Kidney (tissue), 14 donors: ENCODE results near the gene PPP1R14D. TPM values are rescaled to one million over a fixed set of nuclear protein-coding genes. Genes with fewer than 3 reads are reported as not detected.

ENCODE experiments used
- DNase-seq, 5 donors: peaks; one replicate each; pipeline ENCODE4 v3.0.0-alpha.2; 2013 to 2020
- FAIRE-seq: peaks from 2 replicates; lab custom pipeline; 2012; peaks lifted over from hg19 to GRCh38; lab: Jason Lieb, UNC
- H3K27ac ChIP-seq, 2 donors: one replicate each; pipeline ENCODE4 v1.7.0; 2013; ENCODE audit warnings: low read depth in 2 of 2, low read length in 2 of 2, inconsistent platforms in 1 of 2
- H3K27me3 ChIP-seq: one replicate; pipeline ENCODE4 v1.7.1; 2013; ENCODE audit warnings: low read length, inconsistent platforms; ENCODE audit not compliant: control insufficient read depth, insufficient read depth
- H3K36me3 ChIP-seq, 3 donors: one replicate each; pipeline versions ENCODE4 v1.7.0 to v1.7.1; 2013; ENCODE audit warnings: low read length in 3 of 3, control low read depth in 1 of 3, inconsistent platforms in 1 of 3; ENCODE audit not compliant: insufficient read depth in 3 of 3, control insufficient read depth in 2 of 3
- H3K4me1 ChIP-seq, 3 donors: one replicate each; pipeline versions ENCODE4 v1.7.0 to v1.7.1; 2013; ENCODE audit warnings: low read length in 3 of 3, inconsistent platforms in 1 of 3, low read depth in 1 of 3; ENCODE audit not compliant: control insufficient read depth in 2 of 3, insufficient read depth in 2 of 3
- H3K4me3 ChIP-seq, 3 donors: one replicate each; pipeline versions ENCODE4 v1.7.0 to v1.8.1; 2013; ENCODE audit warnings: low read length in 3 of 3, control low read depth in 1 of 3, inconsistent platforms in 1 of 3
- H3K9ac ChIP-seq, 3 donors: one replicate each; pipeline versions ENCODE4 v1.7.0 to v1.7.1; 2013; ENCODE audit warnings: low read length in 3 of 3, control low read depth in 1 of 3, inconsistent platforms in 1 of 3
- H3K9me3 ChIP-seq, 3 donors: one replicate each; pipeline versions ENCODE4 v1.7.0 to v1.7.1; 2013; ENCODE audit warnings: low read length in 3 of 3, control low read depth in 1 of 3, inconsistent platforms in 1 of 3; ENCODE audit not compliant: control insufficient read depth in 2 of 3, insufficient read depth in 1 of 3
- intact Hi-C: fragments of 100-400 bp; cut with DNase I; formaldehyde crosslinking; loops from one replicate; pipeline ENCODE4 v1.11.1; 2022
- polyA plus RNA-seq: library from polyadenylated mRNA; stranded (reverse); fragments of 350-450 nt; fragmentation: Illumina TruSeq; extraction: RNeasy Lipid Tissue Mini Kit (QIAGEN cat#74804); gene quantifications from one replicate; pipeline ENCODE4 v1.2.3, GENCODE V29; 2014; ENCODE audit warnings: low read depth, low replicate concordance; ENCODE audit not compliant: insufficient read depth
- total RNA-seq: library from RNA; stranded (reverse); fragmentation: NEBNext Ultra II Directional; extraction: Animal tissue kit (Norgen Biotek cat#: 25700); gene quantifications from one replicate; pipeline ENCODE4 v1.2.1, GENCODE V29; 2021
- TF ChIP-seq, protein P1 (sequence below): IDR thresholded peaks from 3 replicates; pipeline ENCODE4 v1.5.1; 2012; ENCODE audit warnings: mild to moderate bottlenecking, moderate library complexity, borderline replicate concordance; ENCODE audit not compliant: insufficient read depth; ENCODE audit errors: extremely low read depth
- donor health status: control.
- donor health status: control.
- donor health status: control.
- donor health status: control.
- donor health status: control.
- donor health status: DM: yes; HTN: yes; CAD: no.
- donor health status: Normal renal cell carcinoma (clear cell type).

The PPP1R14D gene
- total and polyA plus RNA-seq, 2 donors from 2014 or later = 4.0 TPM; not detected in 1

- no peak overlapping the region for H3K4me3 ChIP-seq
- no peaks in the 10 kb centered on the region for H3K9me3 ChIP-seq
- FAIRE-seq = no peak
- peaks cover 4 to 12% (median 7%) of the 10 kb centered on the region in 3 donors for H3K4me1 ChIP-seq
- H3K27me3 ChIP-seq = no peaks in the 10 kb centered on the region
- no peak overlapping the region for H3K27ac ChIP-seq
- peak in 2 of 5 donors; percentile 8 to 68 for DNase-seq
- H3K9ac ChIP-seq = no peak overlapping the region
- peaks cover 0 to 7% (median 3%) of the 10 kb centered on the region in 3 donors for H3K36me3 ChIP-seq
- TF ChIP-seq, protein P1, sequence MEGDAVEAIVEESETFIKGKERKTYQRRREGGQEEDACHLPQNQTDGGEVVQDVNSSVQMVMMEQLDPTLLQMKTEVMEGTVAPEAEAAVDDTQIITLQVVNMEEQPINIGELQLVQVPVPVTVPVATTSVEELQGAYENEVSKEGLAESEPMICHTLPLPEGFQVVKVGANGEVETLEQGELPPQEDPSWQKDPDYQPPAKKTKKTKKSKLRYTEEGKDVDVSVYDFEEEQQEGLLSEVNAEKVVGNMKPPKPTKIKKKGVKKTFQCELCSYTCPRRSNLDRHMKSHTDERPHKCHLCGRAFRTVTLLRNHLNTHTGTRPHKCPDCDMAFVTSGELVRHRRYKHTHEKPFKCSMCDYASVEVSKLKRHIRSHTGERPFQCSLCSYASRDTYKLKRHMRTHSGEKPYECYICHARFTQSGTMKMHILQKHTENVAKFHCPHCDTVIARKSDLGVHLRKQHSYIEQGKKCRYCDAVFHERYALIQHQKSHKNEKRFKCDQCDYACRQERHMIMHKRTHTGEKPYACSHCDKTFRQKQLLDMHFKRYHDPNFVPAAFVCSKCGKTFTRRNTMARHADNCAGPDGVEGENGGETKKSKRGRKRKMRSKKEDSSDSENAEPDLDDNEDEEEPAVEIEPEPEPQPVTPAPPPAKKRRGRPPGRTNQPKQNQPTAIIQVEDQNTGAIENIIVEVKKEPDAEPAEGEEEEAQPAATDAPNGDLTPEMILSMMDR = no peak
- intact Hi-C loops = no loop called here
Measured at GRCh38 chr15:40768521-40769273, 59.8 kb downstream of the PPP1R14D start.

DNA sequence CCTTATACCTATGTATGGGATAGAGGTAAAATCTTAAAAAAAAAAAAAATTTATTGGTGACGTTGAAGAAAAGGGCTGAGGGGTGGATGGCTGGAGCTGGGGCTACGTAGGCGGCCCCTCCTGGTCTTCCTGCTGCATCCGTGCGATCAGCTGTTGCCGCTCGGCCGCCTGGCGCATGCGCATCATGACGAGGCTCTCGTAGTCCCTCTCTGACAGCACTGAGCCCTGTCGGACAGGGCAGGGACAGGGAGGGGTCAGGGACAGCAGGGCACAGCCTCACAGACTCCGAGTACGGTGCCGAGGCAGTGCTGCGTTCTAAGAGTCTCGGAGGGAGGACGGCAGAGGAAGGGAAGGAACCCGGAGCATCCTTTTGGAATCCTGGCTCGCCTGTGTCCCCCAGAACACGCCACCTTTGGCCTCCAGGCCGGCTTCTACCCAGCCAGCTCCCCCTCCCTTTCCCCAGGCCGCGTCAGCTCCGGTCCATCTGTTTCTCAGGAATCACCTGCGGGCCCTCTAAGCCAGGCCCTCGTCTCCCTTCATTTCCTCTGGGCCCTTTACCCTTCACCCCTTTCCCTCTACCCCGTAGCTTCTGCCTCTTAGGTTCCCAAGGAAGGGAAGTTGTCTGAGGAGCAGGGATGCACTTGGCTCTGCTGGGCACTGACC, 60.5 kb downstream of the PPP1R14D start:
- Histone ChIP-seq H3K4me3 (no peak overlapping the region), H3K27me3 (no peaks in the 10 kb centered on the region), H3K36me3 (peaks cover 0 to 2% (median 0%) of the 10 kb centered on the region in 3 donors), H3K4me1 (peaks cover 4 to 17% (median 7%) of the 10 kb centered on the region in 3 donors), H3K9ac (no peak overlapping the region), H3K27ac (no peak overlapping the region), H3K9me3 (no peaks in the 10 kb centered on the region)
- DNase-seq (no peak), FAIRE-seq (no peak)
- TF ChIP-seq, protein P1 = no peak
- intact Hi-C loops = no loop called here

DNA sequence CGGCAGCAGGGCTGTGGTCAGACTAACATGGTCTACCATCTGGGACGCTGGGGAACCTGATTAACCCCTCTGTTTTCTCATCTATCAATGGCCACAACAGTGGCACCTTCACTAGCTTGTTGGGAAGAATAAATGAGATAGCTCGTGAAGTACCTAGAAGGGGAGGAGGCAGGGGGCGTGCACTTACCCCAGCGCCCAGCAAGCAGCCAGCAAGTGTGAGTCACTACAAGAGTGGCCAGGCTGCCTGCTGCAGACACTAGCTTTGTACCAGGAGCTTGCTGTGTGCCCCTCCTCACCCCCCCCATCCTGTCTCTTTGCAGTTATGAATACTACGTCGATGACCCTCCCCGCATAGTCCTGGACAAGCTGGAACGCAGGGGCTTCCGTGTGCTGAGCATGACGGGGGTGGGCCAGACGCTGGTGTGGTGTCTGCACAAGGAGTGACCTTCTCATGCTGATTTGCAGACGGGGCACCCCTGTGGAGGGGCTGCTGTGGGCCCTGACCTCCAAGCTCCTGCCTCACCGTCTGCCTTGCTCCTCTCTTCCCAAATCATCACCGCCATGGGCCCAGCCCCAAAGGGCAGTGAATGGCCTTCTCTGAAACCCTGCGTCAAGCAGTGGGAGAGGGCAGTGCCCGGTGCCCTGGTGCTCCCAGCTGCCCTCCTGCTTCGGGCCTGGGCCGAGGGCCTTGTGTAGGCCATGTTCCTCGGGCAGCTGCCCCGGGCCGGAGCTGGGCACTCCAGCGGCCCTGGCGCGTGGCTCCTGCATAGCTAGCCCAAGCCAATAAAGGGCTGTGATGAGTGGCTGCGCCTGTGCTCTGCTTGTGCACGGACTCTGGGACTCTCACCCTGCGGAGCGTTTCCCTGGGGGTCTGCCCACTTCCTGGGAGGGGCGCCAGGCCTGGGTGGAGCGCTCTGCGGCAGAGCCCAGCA, 61.3 kb downstream of the PPP1R14D start:
- Histone ChIP-seq H3K4me3 (no peak overlapping the region), H3K9ac (no peak overlapping the region), H3K36me3 (peaks cover 0 to 2% (median 0%) of the 10 kb centered on the region in 3 donors), H3K9me3 (no peaks in the 10 kb centered on the region), H3K27me3 (no peaks in the 10 kb centered on the region), H3K27ac (no peak overlapping the region), H3K4me1 (peaks cover 4 to 17% (median 7%) of the 10 kb centered on the region in 3 donors)
- DNase-seq (peak in 1 of 5 donors; percentile 71), FAIRE-seq (no peak)
- TF ChIP-seq, protein P1 = no peak
- intact Hi-C loops = no loop called here
